Testis (tissue), 3 donors: ENCODE results near the gene TLE3. TPM values are rescaled to one million over a fixed set of nuclear protein-coding genes. Genes with fewer than 3 reads are reported as not detected.
A peak's percentile ranks its signal among the peaks of the same experiment; 100 is the strongest.

Experiments
- DNase-seq: peaks from one replicate; pipeline ENCODE4 v3.0.0-alpha.2; 2019
- H3K27ac ChIP-seq, 2 donors: fragments of 200-600 bp; sonication (generic); one replicate each; pipeline ENCODE4 v1.5.1; 2019
- H3K27me3 ChIP-seq: fragments of 200-600 bp; sonication (generic); one replicate; pipeline ENCODE4 v1.5.1; 2019
- H3K36me3 ChIP-seq: fragments of 200-600 bp; sonication (generic); one replicate; pipeline ENCODE4 v1.5.1; 2017; ENCODE audit warnings: low read depth; ENCODE audit errors: missing control alignments
- H3K4me1 ChIP-seq: fragments of 200-600 bp; sonication (generic); one replicate; pipeline ENCODE4 v1.5.1; 2019
- H3K4me3 ChIP-seq, 2 donors: fragments of 200-600 bp; sonication (generic); one replicate each; pipeline ENCODE4 v1.5.1; 2017 to 2019
- H3K9me3 ChIP-seq: fragments of 200-600 bp; sonication (generic); one replicate; pipeline ENCODE4 v1.5.1; 2017
- CTCF ChIP-seq, 3 experiments: fragments of 450-650 bp in 2 of 3; fragments of 200-600 bp in 1 of 3; sonication (generic) in 1 of 3; IDR thresholded peaks; one replicate each; pipeline ENCODE4 v1.5.1; 2016 to 2019; ENCODE audit warnings: antibody characterized with exemption in 3 of 3, mild to moderate bottlenecking in 2 of 3, moderate library complexity in 1 of 3
- POLR2A ChIP-seq: fragments of 450-650 bp; IDR thresholded peaks from one replicate; pipeline ENCODE4 v1.6.1; 2017; ENCODE audit warnings: antibody characterized with exemption, mild to moderate bottlenecking, moderate library complexity
- WGBS, 2 donors: methylation state at CpG; one replicate each; pipeline ENCODE4 v1.1.5; 2018; 5-methylcytosine and 5-hydroxymethylcytosine counted together
- intact Hi-C: fragments of 100-400 bp; cut with DNase I; formaldehyde crosslinking; loops from one replicate; pipeline ENCODE4 v1.15.1; 2023; ENCODE audit warnings: low total_unique reads
- polyA plus RNA-seq: library from polyadenylated mRNA; stranded (reverse); fragments of 350-450 nt; fragmentation: Illumina TruSeq; extraction: RNeasy Lipid Tissue Mini Kit (QIAGEN cat#74804); gene quantifications from one replicate; pipeline ENCODE4 v1.2.3, GENCODE V29; 2014; ENCODE audit warnings: low read depth, low replicate concordance; ENCODE audit not compliant: insufficient read depth
- total RNA-seq, 2 donors: library from RNA; depleted of rRNA; stranded (reverse); fragments of >200 nt; gene quantifications; one replicate each; pipeline ENCODE4 v1.2.3, GENCODE V29; 2016

Gene TLE3
- total and polyA plus RNA-seq, 3 donors from 2014 or later = 60.5 to 139 (median 99.5) TPM

DNA sequence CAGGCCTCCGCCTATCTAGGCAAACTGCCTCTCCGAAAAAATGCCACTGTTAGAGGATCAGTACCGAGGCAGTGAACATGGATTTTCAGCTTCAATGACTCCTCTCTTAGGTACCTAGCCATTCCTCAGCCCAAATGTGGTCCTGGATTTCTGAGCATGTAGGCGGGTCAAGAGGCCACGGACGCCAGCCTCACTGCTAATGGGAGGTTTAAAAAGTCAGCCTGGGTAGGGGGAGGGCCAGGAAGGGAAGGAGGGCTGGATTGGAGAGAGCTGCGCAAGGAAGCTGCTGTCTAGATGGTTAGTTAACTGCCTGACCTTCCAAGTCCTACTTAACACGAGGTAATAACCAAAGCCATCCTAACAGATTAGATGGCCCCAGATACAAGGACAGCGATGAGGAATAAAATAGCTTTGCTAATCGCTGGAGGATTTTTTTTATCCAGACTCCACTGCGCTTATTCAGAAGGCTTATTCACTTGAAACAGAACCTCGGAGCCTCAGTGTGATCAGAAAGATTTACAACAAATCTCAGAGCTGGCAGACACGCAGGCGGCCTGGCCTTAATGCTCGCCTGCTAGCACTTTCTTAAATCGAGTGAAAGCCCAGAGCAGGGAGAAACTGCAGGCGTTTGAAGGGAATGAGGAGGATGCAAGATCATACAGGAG, 34.3 kb downstream of the TLE3 start:
- Histone ChIP-seq H3K9me3 (no peaks in the 10 kb centered on the region), H3K27me3 (no peaks in the 10 kb centered on the region), H3K4me1 (peaks cover 11% of the 10 kb centered on the region), H3K36me3 (no peaks in the 10 kb centered on the region), H3K27ac (no peak overlapping the region), H3K4me3 (no peak overlapping the region)
- no peak for DNase-seq
- intact Hi-C loops = no loop called here
- WGBS, 2 donors = 88% methylated on average over 17 of the region's 17 CpGs
- TF ChIP-seq POLR2A (no peak), CTCF (IDR thresholded peaks at IDR 0.05) (no peak)

- Histone ChIP-seq H3K4me3 (no peak overlapping the region), H3K27ac (no peak overlapping the region), H3K36me3 (no peaks in the 10 kb centered on the region), H3K27me3 (no peaks in the 10 kb centered on the region), H3K4me1 (peaks cover 11% of the 10 kb centered on the region), H3K9me3 (no peaks in the 10 kb centered on the region)
- TF ChIP-seq CTCF (IDR thresholded peaks at IDR 0.05) (no peak), POLR2A (no peak)
- DNase-seq = peak; percentile 78
- 52 to 67% methylated on average over 25 to 29 of the region's 29 CpGs for WGBS, 2 donors
- intact Hi-C loops = no loop called here
Measured at GRCh38 chr15:70062321-70062956, 35.3 kb downstream of the TLE3 start.

DNA sequence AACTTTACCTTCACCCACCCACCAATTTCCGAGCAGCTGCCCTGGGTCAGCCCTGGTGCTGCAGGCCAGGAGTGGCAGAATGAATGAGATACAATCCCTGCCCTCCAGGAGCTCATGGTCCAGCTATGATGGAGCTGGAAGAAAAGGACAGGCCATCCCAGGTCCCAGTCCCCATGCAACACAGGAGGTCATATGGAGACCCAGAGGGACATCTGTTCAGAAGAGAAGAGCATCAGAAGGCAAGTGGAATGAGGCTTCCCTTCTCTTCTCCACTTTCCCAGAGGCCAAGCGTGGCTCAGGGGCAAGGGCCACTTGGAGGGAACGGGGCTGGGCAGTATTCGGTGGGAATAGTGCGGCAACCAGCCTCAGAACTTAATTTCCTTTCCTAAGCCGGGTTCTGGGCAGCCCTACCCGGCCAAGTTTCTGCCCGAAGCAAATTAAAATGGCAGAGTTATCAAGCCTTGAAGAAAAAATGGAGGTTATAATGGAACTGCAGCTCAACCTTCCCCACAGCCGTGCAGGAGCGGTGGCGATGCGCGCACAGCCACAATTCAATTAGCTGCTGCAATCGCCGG, 35.9 kb downstream of the TLE3 start:
- intact Hi-C loops = no loop called here
- H3K4me3 ChIP-seq = no peak overlapping the region
- H3K9me3 ChIP-seq = no peaks in the 10 kb centered on the region
- no peaks in the 10 kb centered on the region for H3K27me3 ChIP-seq
- DNase-seq = no peak
- peaks cover 11% of the 10 kb centered on the region for H3K4me1 ChIP-seq
- H3K36me3 ChIP-seq = no peaks in the 10 kb centered on the region
- H3K27ac ChIP-seq = no peak overlapping the region
- TF ChIP-seq POLR2A (no peak), CTCF (IDR thresholded peaks at IDR 0.05) (no peak)
- 78 to 81% methylated on average over 15 of the region's 15 CpGs for WGBS, 2 donors

DNA sequence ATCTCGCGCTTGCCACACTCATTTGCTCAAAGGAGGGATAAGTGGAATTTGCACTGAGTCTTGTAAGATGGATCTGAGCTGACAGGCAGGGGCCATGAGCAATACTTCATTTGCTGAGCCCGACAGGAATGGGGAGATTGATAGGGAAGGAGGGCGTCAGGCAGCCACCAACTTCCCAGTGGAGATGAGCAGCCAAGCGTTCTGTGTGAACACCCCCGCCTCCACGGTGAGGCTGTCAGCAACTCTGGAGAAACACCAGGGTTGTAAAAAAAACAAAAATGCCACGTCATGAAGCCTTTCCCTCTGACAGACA, 36.8 kb downstream of the TLE3 start:
- H3K4me1 ChIP-seq = peaks cover 11% of the 10 kb centered on the region
- TF ChIP-seq POLR2A = no peak
- H3K27me3 ChIP-seq = no peaks in the 10 kb centered on the region
- H3K9me3 ChIP-seq = no peaks in the 10 kb centered on the region
- no peaks in the 10 kb centered on the region for H3K36me3 ChIP-seq
- H3K4me3 ChIP-seq = no peak overlapping the region
- H3K27ac ChIP-seq = no peak overlapping the region
- intact Hi-C loops = no loop called here
- 91 to 96% methylated on average over 8 of the region's 8 CpGs for WGBS, 2 donors
- DNase-seq = no peak

GRCh38 chr15:70060214-70060992, 37.3 kb downstream of the TLE3 start:
- Histone ChIP-seq H3K4me1 (peaks cover 12% of the 10 kb centered on the region), H3K27ac (no peak overlapping the region), H3K4me3 (no peak overlapping the region), H3K9me3 (no peaks in the 10 kb centered on the region), H3K27me3 (no peaks in the 10 kb centered on the region), H3K36me3 (no peaks in the 10 kb centered on the region)
- no peak for DNase-seq
- no peak for TF ChIP-seq POLR2A
- TF ChIP-seq CTCF (IDR thresholded peaks at IDR 0.05) = no peak
- WGBS, 2 donors = 91 to 95% methylated on average over 23 to 26 of the region's 26 CpGs
- intact Hi-C loops = no loop called here
